Measurements from ENCODE around the gene TUBB3.
A peak's percentile ranks its signal among the peaks of the same experiment; 100 is the strongest.
"Not testable (repeated sequence)": the region's sequence is repeated elsewhere in the genome, so short reads cannot be mapped to it uniquely, and the experiment has no call there.

Gene TUBB3

DNA sequence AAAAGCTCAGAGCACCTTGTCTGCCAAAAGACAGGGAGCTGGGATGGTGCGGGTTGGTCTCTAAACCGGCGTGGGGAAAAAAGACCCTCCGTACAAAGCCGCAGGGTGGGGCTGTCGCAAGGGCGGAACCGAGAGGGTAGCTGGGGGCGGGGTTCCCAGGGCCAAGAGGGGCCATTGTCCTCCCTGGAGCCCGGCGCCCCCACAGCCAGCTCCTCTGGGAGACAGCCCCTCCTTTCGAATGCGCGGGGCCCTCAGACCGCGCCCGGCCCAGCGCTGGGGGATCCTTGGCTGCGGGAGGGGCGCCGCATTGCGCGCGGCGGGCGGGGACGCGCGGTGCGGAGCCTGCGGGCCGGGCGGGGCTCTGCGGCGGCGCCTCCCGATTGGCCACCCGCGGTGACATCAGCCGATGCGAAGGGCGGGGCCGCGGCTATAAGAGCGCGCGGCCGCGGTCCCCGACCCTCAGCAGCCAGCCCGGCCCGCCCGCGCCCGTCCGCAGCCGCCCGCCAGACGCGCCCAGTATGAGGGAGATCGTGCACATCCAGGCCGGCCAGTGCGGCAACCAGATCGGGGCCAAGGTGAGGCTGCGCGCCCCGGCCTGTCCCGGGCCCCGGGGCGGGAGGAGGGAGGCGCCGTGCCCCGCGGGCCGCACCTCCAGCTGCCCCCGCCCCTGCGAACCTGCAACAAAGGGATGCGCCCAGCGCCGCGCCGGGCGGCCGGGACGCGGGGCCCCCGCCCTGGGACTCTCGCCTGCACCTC lies at the start of gene TUBB3:
TUBB3 (plus strand) TSS at position 459 of the 756 bp plus-strand sequence; CDS start at position 519, 60 bp downstream.
- DNase-seq: peak; percentile 24

DNA sequence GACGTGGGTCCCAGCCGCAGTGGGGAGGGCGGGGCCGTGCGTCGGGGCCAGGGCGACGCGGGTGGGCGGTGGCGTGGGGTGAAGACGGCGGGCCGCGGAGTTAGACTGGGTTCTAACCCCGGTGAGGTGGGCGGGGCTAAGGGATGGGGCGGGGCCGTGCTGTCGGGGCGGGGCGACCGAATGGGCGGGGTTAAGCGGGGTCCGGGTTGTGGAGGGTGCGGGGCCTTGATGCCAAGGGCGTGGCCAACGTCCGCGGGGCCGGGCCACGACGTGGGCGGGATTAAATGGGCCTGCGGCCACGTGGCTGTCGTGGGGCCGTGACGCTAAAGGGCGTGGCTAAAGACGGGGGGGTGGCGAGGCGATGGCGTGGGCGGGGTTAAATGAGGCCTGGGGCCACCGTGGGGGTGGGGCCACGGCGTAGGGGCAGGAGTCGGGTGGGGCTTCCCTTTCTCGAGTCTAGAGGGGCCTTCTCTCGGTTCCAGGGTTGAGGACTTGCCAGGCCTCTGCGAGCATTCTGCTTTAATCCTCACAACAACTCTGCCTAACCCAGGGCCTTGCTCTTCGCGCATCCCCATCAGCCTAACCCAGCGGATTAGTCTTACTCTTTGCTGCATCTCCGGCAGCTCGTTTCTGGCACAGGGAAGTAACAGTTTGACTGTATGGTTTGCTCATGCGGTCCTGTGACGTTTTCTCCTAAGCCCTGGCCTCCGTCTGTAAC lies 49.0 kb upstream of the TUBB3 start:
- peak; percentile 94 for DNase-seq

DNA sequence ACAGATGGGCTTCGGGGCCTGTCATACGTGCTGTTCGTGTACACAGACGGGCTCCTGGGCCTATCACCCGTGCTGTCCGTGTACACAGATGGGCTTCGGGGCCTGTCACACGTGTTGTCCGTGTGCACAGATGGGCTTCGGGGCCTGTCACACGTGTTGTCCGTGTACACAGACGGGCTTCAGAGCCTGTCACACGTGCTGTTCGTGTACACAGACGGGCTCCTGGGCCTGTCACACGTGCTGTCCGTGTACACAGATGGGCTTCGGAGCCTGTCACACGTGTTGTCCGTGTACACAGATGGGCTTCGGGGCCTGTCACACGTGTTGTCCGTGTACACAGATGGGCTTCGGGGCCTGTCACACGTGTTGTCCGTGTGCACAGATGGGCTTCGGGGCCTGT lies 44.0 kb upstream of the TUBB3 start:
- DNase-seq: not testable (repeated sequence)

DNA sequence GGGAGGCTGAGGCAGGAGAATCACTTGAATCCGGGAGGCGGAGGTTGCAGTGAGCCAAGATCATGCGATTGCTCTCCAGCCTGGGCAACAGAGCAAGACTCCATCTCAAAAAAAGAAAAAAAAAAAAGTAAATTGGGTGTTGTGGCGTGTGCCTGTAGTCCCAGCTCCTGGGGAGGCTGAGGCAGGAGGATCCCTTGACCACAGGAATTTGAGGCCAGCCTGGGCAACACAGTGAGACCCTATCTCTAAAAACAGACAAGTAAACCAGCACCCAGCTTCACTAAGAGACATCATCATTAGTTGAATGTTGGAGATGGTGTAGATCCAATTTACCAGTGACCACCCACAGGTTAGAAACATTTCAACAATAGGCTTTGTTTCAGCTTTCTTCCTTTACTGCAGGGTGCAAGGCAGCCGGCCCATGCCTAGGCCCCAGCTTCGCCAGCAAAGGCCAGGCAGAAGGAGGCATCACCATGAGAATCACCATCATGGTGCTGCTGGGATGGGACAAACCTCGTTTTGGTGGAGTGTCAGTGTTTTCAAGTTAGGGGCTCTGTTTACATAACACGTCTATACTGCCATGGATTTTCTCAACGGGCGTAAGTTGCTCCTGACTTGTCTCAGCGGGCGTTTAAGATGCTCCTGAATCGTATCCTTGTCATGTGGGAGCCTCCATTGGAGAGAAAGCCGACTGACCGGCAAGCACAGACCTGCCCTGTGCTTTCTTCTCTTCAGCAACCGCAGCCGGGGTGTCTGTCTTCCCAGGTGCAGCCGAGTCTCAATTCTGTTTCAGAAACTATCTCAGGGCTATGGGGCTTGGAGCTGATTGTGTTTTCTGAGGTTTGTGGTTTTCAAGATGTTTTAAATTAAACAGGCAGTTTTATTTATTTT lies 42.4 kb upstream of the TUBB3 start:
- no peak for DNase-seq

DNA sequence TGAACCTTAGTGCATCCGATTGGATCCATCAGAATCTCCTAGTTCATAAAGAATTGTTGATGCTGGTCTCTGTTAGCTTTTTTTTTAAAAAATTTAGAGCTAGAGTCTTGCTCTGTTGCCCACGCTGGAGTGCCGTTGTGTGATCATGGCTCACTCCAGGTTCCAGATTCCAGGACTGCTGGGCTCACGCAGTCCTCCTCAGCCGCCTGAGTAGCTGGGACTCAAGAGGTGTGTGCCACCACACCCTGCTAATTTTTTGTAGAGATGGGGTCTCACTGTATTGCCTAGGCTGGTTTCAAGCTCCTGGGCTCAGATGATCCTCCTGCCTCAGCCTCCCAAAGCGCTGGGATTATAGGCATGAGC lies 41.8 kb upstream of the TUBB3 start:
- DNase-seq: no peak

DNA sequence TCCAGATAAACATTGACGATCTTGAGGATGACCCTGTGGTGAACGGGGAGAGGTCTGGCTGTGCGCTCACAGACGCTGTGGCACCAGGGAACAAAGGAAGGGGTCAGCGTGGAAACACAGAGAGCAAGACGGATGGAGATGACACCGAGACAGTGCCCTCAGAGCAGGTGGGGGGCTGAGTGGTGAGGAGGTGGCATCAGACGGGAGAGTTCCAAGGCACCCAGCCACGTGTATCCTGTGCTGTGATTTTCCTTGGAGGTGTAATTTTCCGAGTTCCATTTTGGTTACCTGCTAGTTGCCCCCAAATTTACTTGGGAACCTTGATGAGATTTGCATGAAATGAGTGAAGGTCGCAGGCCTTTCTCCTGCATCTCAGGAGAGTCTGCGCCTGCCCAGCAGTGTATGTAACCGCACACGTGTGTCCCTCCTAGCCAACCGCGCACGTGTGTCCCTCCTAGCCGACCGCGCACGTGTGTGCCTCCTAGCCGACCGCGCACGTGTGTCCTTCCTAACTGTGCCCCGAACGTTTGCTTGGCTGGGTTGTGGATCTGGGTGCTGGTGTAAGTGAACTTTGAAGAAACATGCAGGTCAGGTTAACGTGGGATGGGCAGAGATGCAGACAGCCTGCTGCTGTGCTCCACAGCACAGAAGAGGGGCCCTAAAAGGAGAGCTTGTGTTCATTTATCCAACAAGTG lies 39.6 kb upstream of the TUBB3 start:
- DNase-seq: no peak

DNA sequence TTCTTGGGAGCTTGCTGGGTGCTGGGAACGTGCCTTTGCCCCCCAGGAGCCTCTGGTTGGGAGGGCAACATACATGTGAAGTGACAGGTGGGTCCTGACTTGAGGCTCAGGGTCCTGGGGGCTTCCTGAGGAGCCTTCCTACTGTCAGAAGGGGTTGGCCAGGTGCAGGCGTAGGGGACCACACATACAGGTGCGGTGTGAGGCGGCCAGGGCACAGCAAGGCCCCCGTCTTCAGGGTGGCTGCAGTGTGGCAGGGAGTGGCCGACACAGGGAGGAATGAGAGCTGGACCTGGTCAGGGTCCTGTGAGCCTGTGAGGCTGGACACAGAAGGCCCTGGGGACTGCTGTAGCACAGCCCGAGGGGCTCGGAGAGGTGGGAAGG lies 39.1 kb upstream of the TUBB3 start:
- DNase-seq: no peak

DNA sequence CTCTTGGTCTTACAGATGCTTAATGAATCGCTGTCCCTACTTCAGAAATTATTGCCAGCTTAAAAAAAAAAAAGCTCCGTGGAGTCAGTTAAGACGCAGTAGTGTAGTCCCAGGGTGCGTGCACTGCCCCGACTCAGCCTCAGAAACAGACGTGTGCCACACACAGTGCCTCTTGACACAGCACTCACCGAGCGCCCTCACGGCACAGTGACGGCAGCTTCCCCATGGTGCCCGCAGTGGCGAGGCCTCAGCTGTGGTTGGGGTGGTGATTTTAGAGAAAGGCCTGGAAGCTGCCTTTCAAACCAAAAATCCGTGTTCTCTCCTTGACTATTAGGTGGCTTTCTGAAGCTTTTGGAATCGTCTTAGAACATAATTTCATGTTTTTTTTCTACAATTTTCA lies 35.9 kb upstream of the TUBB3 start:
- no peak for DNase-seq

DNA sequence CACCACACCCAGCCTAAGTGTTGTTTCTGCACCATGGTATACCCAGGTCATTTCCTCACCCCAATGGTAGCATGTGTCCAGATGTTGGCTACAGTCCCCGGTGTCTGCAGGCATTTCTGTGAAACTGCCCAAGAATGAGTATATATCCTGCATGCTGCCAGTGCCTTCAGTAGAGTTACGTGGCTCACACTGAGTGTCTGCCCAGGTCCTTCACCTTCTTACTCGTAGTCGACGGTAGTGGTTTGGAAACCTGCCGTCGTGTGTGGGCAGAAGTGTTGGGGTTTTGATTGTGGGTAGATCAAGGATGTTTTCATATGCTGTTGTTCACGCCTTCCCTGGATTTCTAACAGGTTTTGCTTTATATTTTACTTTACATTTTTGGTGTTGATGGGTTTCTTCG lies 32.9 kb upstream of the TUBB3 start:
- no peak for DNase-seq

DNA sequence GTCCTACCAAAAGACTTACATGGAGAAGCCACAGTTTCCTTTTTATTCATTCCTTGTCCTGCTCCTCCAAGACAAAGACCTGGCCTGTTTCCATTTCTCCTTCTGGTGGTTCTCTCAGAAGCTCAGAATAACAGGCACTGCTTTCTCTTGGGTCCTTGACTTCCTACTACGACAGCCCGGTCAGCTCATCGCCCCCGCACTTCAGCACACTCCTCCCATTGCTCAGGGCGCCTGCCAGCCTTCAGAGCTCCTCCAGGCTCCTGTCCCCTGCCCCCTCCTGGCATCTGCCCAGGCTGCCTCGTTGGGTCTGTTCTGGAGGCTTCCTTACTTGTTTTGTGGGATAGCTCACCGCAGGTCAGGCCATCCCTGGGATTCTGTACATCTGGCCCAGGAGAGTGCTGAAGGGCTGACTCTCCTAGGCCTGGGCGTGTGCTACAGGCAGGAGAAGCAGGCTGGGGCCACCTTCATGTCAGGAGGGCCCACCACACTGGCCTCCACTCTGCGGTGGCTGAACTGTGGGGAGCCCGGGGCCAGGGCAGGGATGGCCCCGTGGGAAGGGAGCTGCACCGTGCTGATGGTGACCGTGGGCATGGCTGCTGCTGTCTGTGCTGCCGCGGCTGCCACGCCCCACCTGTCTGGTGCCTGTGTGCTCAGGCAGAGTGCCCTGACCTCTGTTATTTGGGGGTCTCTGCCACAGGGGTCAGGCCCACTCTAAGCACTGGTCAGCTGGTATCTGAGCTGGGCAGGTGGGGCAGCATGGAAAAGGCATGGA lies 32.1 kb upstream of the TUBB3 start:
- no peak for DNase-seq

DNA sequence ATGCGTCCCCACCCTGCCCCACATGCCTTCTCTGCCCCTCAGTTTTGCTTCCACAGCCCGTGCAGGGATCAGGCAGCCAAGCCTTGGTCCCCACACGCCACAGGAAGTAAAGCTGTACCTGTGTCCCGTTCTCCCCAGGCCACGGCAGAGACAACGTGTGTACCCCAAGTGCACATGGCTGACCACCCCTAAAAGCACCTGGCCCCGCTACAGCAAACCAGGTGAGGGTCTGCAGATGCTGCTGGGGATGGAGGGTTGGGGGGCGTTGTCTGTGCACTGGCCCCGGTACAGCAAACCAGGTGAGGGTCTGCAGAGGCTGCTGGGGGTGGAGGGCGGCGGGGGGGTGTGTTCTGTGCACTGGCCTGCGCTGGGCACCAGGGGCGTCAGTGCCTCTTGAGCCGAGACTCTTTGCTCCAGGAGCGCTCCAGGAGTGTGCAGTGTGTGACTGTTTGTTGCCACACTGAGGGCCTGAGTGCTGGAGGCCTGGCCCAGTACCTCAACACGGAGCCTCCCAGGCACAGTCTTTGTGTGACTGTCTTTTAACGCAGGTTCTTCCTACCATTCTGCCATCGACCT lies 31.0 kb upstream of the TUBB3 start:
- DNase-seq: no peak

DNA sequence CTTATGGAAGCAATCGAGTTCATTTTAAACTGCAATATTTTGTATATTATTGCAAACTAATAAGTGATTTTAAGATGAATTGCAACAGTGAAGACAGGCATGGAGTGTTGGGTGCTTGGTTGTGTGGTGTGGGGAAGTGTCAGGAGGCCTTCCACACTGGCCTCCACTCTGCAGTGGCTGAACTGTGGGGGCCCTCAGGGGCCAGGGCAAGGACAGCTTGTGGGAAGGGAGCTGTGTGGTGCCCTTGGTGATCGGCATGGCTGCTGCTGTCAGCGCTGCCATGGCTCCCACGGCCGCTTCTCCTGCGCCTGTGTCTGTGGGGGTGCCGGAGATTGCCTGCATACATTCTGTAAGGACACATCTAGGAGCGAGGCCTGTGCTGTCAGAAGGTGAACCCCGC lies 30.5 kb upstream of the TUBB3 start:
- no peak for DNase-seq

DNA sequence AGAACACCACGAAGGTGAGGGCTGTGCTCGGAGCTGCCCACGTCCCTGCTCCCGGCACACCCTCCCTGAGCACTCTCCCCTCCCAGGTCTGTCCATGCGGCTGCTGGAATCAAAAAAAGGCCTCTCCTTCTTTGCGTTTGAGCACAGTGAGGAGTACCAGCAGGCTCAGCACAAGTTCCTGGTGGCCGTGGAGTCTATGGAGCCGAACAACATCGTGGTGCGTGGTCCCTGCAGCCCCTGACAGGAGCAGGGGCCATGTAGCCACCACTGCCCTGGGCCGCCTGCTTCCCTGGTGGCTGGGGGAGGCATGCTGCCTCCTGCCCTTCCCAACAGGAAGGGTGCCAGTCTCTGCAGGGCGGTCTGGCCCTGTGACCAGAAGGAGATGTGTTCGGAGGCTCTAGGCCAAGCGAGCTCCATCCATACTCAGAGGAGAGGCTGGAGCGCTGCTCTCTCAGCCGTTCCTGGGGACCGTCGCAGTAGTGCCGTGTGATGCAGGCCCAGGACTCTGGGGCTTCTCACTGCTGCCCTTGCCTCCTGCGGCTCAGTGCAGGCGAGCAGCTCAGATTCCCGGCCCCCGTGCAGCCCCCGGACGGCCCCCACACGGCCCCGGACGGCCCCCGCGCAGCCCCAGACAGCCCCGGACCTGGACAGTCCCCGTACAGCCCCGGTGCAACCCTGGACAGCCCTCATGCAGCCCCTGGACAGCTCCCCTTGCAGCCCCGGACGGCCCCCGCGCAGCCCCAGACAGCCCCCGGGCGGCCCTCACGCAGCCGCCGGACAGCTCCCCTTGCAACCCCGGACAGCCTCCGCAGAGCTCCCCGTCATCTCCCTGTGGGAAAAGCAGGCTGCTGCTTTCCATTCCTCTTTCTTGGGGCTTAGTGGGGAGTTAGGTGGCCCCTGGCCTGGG lies 29.2 kb upstream of the TUBB3 start:
- DNase-seq: no peak

DNA sequence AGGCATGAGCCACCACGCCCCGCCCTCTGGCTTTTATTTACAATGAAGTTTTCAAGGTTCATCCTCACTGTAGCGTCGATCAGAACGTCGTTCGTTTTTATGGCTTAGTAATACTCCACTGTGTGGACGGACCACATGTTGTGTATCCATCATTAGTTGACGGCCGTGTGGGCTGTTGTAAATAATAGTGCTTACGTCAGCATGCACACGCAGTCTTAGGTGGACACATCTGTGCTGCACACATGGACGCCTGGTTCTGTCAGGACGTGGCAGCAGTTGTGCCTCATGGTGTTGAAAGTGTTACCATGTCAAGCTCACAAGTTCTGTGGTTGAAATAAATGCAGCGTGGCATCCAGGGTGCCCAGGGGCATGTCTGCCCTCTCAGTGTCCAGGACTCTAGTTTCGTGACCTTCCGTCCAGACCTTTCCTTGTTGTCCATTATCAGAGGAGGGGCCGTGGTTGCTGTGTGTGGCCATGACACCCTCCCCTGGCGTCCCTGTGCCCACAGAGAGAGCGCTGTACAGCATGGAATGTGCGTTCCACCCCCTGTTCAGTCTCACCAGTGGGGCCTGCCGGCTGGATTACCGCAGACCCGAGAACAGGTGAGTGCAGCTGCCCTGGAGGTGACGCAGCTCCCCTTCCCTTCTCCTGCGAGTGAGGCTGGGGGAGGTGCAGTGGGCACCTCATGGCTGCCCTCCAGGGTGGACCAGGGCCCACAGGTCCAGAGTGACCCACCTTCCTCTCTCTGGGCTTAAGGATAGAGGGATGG lies 27.5 kb upstream of the TUBB3 start:
- DNase-seq: no peak

DNA sequence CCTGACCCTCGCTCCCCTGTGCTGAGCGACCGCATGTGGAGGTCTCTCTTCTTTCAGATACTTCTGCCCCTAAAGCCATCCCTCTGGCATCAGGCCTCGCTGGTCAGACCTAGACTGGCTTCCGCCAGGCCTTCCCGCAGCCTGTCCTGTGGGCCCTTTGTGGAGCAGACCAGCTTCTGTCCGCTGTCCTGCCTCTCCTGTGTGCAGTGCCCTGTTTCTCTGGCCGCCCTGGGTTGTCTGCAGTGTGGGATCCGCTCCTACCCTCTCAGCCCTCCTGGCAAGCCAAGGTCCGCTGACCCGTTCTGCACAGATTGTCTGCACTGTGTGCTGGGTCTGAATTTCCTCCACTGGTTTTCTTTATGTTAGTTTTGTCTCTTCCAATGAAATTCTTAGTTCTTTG lies 25.9 kb upstream of the TUBB3 start:
- DNase-seq: no peak

DNA sequence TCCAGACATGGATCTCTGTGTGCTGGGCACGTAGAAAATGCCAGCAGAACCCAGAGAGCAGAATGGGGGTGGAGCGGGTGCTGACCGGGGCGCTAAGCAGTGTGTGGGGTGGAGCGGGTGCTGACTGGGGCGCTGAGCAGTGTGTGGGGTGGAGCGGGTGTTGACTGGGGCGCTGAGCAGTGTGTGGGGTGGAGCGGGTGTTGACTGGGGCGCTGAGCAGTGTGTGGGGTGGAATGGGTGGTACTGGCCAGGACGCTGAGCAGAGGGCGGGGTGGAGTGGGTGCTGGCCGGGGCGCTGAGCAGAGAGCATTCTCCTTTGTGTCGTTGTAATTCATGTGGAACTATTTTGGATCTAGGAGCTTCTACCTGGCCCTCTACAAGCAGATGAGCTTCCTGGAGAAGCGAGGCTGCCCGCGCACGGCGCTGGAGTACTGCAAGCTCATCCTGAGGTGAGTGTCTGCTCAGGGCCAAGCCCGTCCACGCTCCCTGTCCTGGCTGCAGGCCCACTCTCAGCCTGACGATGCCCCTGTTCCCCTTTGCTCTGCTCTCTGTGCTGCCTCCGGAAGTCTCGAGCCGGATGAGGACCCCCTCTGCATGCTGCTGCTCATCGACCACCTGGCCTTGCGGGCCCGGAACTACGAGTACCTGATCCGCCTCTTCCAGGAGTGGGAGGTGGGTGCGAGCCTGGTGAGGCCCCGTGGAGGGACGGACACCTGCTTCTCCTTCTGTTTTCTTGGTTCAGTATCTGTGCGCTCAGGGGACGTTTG lies 24.8 kb upstream of the TUBB3 start:
- DNase-seq: no peak

DNA sequence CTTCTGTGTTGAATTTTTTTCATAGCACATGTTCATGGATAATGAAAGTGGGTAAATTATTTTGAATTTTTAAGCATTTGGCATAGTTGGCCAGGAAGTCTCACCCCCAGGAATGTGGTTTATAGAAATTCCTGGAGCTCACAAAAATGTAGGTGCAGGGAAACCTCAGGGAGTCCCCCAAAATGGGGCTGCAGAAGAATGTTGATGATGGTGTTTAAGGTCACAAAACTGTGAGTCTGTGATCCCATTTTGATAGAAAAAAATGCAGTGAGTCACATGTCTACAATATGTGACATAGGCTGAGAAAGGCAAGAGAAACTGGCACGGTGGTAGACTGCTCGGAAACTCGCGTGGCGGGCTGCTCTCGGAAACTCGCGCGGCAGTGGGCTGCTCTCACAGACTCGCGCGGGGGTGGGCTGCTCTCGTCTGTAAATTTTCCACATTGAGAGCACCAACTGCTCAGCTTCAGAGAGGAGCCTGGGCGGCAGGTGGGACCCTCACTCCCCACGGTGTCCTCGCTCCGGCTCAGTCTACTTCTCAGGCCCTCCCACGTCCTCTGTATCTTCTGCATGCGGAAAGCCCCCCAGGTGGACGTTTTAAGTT lies 23.2 kb upstream of the TUBB3 start:
- DNase-seq: no peak

DNA sequence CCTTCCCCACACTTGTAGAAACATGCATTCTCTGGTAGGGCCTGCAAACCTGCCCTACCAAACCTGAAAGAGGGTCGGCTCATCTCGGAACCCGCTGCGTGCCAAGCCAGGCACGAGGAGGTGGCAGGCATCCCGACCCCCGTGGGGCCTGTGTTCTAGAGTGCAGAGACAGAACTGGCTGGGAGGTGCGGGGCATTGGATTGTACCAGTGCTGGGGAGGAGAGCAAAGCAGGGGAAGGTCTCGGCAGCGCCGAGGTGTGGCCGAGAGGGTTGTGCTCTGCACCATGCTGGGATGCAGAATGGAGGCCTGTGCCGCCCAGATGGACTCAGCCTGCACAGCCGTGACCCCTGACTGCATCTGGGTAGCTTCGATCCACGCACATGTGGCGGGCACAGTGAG lies 22.3 kb upstream of the TUBB3 start:
- no peak for DNase-seq

DNA sequence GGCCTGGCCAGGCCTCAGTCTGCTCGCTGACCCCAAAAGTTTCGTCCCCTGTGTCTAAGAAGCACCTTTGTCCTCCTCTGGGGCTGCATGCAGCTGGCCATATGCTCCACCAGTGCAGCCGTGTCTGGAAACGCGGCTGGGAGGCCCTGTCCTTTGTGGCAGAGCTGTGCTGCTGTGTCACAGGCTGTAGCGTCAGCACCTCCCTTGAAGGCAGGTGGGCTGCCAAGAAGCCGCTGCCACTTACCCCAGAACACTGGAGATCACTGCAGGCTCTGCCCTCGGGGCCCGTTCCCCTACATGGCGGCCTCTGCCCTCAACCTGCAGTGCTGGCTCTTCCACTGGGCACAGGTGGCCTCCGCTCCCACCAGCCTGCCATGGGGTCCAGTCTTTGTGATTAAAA lies 20.2 kb upstream of the TUBB3 start:
- DNase-seq: no peak
